H1 (cell line): ENCODE data around the gene CCDC179. TPM values are rescaled to one million over a fixed set of nuclear protein-coding genes. Genes with fewer than 3 reads are reported as not detected.

Experiments
- BRCA1 ChIP-seq: IDR thresholded peaks from 2 replicates; pipeline ENCODE4 v1.6.1; 2012; ENCODE audit warnings: low read depth, low read length, improper control_type of control experiment
- EZH2 ChIP-seq: fragments of 200-600 bp; sonication (generic); IDR thresholded peaks from 2 replicates; pipeline ENCODE4 v1.7.1; 2012; ENCODE audit warnings: low read depth, mild to moderate bottlenecking, moderate library complexity, low read length, inconsistent platforms; ENCODE audit not compliant: severe bottlenecking
- POU5F1 ChIP-seq: IDR thresholded peaks from 2 replicates; pipeline ENCODE4 v1.6.1; 2011; ENCODE audit warnings: low read depth, mild to moderate bottlenecking, low read length, moderate library complexity
- polyA plus RNA-seq, 7 experiments: library from polyadenylated mRNA; depleted of rRNA in 3 of 7; stranded (reverse) in 5 of 7; unstranded in 2 of 7; fragments of >200 nt in 5 of 7; fragments of 200-250 nt in 2 of 7; gene quantifications; 1 replicate in 5 of 7; 2 replicates in 1 of 7; 4 replicates in 1 of 7; pipeline versions ENCODE4 v1.2.1 to v1.2.3, GENCODE V29; 2011 to 2013; ENCODE audit warnings: missing spikeins in 2 of 7, mixed read lengths in 2 of 7
- total RNA-seq: library from RNA; stranded (reverse); fragmentation: NEBNext Ultra II Directional; extraction: Animal tissue kit (Norgen Biotek cat#: 25700); gene quantifications from 2 replicates; pipeline ENCODE4 v1.2.1, GENCODE V29; 2021
- TF ChIP-seq, protein P1 (sequence below): IDR thresholded peaks from 2 replicates; pipeline ENCODE4 v1.6.1; 2012; ENCODE audit warnings: low read length, inconsistent platforms

The CCDC179 gene
- total and polyA plus RNA-seq, 2 of the 8 experiments (the other 6 are each of a cell fraction or from before 2014, with no cell fraction given): not detected

DNA sequence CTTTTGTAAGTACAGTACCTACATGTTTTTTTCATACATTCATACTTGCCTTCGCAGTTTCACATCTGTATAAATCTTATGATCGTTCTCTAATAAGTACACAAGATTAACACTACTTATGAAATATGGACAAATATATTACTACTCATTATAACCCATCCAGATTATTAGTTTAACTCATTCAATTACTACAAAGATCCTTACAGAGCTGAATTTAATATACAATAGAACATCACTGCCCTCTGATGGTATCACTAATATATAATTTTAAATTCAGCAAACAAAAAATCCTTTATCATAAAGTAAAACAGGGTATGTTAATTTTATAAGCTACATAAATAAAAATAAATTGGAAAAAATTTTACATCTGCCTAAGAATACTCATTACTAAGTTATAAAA, 38.1 kb downstream of the CCDC179 start (continued):
- TF ChIP-seq, protein P1, sequence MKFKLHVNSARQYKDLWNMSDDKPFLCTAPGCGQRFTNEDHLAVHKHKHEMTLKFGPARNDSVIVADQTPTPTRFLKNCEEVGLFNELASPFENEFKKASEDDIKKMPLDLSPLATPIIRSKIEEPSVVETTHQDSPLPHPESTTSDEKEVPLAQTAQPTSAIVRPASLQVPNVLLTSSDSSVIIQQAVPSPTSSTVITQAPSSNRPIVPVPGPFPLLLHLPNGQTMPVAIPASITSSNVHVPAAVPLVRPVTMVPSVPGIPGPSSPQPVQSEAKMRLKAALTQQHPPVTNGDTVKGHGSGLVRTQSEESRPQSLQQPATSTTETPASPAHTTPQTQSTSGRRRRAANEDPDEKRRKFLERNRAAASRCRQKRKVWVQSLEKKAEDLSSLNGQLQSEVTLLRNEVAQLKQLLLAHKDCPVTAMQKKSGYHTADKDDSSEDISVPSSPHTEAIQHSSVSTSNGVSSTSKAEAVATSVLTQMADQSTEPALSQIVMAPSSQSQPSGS: no peak
- TF ChIP-seq EZH2 (no peak), BRCA1 (no peak), POU5F1 (no peak)
